HG02884 (cell line): Measurements from ENCODE around the gene INIP.

Experiments
- ATAC-seq: cut with Tn5 transposase; IDR thresholded peaks from one replicate; pipeline ENCODE4 v1.9.1; 2021; ENCODE audit warnings: mild to moderate bottlenecking, moderate library complexity; ENCODE audit not compliant: unreplicated experiment

INIP gene, protein sequence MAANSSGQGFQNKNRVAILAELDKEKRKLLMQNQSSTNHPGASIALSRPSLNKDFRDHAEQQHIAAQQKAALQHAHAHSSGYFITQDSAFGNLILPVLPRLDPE

GRCh38 chr9:112717661-112718331, at the start of gene INIP:
TSS of gene INIP (minus strand) at chr9:112718117. CDS start at chr9:112716485, 1,632 bp downstream.
- ATAC-seq, result peak; percentile 83

DNA sequence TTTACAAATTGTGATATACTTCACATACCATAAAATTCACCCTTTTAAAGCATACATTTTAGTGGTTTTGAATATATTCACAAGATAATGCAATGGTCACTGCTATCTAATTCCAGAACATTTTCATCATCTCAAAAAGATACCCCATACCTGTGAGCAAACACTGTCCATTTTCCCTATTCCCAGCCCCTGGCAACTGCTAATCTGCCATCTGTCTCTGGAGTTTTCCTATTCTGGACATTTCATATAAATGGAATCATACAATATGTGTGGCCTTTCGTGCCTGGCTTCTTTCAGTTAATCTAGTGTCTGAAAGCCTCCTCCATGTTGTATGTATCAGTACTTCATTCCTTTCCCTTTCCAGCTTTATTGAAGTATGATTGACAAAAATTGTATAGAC, 47.4 kb upstream of the INIP start:
- no peak for ATAC-seq

DNA sequence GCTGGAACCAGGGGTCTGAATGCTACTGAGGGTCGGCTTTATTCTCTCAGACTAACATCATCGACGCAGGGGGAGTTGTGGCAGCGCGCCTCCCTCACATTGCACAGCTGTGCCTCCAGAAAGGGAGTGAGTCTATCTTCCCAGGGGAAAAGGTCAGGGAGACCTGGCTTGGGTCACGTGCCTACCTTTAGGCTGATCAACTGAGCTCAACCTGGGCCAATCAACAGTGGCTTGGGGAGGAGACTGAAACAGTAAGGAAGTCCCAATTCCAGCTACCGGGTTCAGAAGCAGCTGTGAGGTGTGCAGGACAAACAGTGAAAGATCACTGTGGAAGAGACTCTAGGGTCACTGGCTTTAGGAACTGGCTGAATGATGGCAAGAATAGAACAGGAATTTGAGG, 46.9 kb upstream of the INIP start:
- no peak for ATAC-seq

DNA sequence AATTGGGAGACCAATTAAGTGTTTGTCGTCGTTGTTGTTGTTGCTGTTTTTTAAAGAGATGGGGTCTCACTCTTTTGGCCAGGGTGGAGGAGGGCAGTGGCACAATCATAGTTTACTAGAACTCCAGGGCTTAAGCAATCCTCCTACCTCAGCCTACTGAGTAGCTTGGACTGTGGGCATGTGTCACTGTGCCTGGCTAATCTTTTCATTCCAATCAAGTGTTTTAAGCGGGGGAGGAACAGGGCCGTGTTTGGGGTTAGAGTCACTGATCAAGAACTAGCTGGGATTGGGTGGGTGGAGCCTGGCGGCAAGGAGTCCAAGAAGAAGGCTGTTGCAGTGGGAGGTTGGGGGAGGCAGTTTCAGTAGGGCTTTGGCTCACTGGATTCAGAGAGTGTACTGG, 46.4 kb upstream of the INIP start:
- ATAC-seq, result no peak

- ATAC-seq, result no peak
These were observed 45.0 kb upstream of the INIP start for GRCh38 chr9:112762726-112763518.

- no peak for ATAC-seq
These were observed 44.2 kb upstream of the INIP start for GRCh38 chr9:112761912-112762655.

- ATAC-seq, result no peak
These were observed 42.9 kb upstream of the INIP start for GRCh38 chr9:112760821-112761220.

DNA sequence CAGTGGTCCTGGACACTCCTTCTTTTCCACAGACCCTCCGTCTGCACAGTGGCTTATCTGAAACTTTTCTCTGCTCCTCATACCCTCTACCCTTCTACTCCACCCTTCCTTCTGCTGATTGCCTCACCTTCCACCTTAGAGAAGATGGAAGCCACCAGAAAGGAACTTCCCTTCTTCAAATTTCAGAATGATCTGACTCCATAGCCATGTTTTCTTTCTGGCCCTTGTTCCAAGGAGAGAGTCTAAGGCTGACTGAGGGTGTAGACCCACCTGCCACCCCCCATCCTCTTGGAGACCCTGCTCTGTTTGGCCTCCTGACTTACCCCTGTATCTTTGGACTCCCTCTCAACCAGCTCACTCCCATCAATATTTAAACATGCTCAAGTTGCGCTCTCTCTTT, 40.0 kb upstream of the INIP start:
- ATAC-seq, result no peak

GRCh38 chr9:112757282-112757883, 39.5 kb upstream of the INIP start:
- no peak for ATAC-seq

DNA sequence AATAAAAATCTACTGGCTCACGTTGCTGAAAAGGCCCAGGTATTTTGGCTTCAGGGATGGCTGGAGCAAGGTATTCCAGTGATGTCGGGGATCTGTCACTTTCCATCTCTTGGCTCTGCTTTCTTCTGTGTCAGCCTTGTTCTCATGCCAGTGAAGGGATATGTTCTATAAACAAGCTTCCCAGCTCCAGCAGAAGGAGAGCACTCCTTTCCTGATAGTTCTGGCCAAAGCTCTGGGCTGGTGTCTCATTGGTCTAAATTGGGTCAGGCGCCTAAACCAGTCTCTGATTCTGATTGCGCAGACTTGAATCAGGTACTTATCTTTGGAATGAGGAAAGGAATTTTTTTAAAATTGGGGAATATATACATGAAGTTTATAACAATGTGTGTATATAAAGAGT, 37.8 kb upstream of the INIP start:
- no peak for ATAC-seq

GRCh38 chr9:112755016-112755427, 37.1 kb upstream of the INIP start:
- no peak for ATAC-seq

GRCh38 chr9:112754578-112754977, 36.7 kb upstream of the INIP start:
- ATAC-seq, result no peak

DNA sequence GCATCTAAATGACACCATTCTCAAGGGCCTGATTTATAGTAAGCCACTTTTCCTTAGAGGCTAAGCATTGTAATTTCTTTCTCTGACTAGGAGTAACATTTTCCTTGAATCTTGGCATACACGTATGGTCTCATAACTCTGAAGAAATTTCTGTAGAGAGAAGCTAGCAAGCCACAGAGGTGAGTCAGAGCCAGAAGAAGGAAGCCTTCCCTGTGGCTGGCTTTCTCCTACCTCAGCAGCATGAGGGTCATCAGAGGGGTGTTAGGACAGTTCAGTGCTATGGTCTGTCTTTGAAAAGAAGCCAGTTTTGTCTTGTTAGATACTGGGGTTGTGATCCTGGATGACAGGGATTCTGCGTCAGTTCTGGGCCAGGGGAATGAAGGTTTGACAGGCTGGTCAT, 35.8 kb upstream of the INIP start:
- ATAC-seq, result no peak

DNA sequence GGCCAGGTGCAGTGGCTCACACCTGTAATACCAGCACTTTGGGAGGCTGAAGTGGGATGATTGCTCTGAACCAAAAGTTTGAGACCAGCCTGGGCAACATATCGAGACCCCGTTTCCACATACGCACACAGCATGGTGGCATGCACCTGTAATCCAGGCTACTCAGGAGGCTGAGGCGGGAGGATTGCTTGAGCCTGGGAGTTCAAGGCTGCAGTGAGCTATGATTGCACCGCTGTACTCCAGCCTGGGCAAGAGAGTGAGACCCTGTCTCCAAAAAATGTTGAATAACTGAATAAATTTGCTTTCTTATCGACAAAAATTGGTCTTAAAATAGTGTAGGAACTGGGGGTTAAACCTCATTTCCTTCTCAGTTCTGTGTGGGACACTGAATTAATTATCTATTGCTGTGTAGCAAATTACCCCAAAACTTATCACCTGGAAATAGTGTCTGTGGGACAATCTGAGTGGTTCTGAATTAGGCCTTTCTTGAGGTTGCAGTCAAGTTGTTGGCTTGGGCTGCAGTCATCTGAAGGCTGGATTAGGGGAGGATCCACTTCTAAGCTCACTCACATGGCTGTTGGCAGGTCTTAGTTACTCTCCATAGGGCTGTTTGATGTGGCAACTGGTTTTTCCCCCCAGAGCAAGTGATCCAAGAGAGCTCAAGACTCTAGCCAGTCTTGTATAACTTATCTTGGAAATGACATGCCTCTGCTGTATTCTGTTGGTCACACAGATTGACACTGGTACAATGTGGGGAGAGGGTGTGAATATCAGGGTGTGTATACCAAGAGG, 34.6 kb upstream of the INIP start:
- no peak for ATAC-seq

GRCh38 chr9:112751056-112751795, 33.3 kb upstream of the INIP start:
- ATAC-seq, result peak; percentile 43

DNA sequence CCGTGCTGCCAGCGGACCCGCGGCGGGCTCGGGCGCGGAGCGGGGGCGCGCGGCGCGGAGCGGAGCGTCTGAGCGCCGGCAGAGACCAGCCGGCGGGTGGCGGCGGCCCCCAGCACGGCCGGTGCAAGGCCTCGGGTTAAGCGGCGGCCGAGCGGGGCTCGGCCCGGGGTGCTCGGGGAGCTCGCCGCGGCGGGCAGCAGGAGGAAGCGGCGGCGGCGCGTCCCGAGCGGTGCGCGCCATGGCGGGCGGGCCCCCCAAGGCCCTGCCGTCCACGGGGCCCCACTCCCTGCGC, 32.8 kb upstream of the INIP start:
- ATAC-seq, result no peak

- peak; percentile 52 for ATAC-seq
These were observed 32.3 kb upstream of the INIP start, which contains the start of gene SNX30 for GRCh38 chr9:112750016-112750763. TSS of gene SNX30 (plus strand) at chr9:112750760. CDS start at chr9:112751002, 242 bp downstream.

DNA sequence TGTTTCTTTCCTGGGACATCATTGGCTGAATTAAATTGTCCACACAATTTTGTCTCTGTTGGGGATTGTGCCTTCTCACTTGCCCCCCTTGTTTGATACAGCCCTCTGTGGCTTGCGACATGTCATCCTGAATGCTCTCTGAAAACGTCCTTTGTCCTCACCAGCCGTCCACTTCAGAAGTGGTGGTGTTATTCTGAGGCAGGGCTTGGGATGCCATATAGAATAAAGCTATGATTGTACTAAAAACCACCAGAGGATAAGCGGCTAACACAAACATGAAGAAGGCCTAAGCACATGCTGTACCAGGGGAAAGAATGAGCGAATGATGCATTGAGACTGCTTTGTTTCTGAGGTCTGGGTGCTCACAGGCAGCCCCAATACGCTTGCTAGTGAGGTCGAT, 29.2 kb upstream of the INIP start:
- ATAC-seq, result no peak

DNA sequence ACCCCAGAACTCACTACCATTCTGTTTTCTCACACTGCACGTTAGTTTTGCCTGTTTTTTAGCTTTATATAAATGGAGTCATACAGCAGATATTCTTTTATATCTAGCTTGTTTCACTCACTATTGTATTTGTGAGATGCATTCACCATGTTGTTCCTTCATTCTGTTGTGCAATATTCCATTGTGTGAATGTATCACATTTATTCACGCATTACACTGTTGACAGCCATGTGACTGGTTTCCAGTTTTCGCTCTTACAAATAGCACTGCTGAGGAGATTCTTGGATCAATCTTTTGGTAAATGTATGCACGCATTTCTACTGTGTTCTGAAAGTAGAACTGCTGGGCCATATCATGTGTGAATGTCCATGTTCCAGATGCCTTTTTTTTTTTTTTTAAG, 26.3 kb upstream of the INIP start:
- ATAC-seq, result no peak
